H1 (cell line): ENCODE data around the gene RAB5B. TPM values are rescaled to one million over a fixed set of nuclear protein-coding genes. Genes with fewer than 3 reads are reported as not detected.
A peak's percentile ranks its signal among the peaks of the same experiment; 100 is the strongest.

Experiments
- CTCF ChIA-PET: fragments of 300-600 bp; sonication (Branson Sonifier 250); formaldehyde crosslinking; loops from one replicate; lab custom pipeline; 2021; ENCODE audit not compliant: partially characterized antibody; lab: Charles Lee
- POLR2A ChIA-PET: fragments of 300-600 bp; sonication (Branson Sonifier 250); formaldehyde crosslinking; loops from one replicate; lab custom pipeline; 2021; ENCODE audit warnings: inconsistent platforms; ENCODE audit not compliant: partially characterized antibody; lab: Charles Lee
- DNase-seq, 2 experiments: peaks; one replicate each; pipeline versions ENCODE4 v3.0.0 to v3.0.0-alpha.2; 2010 to 2022; ENCODE audit warnings: low spot score in 2 of 2, low read depth in 1 of 2, mixed read lengths in 1 of 2
- FAIRE-seq: peaks from 2 replicates; lab custom pipeline; 2011; peaks lifted over from hg19 to GRCh38; lab: Jason Lieb, UNC
- H2AFZ ChIP-seq: 2 replicates; pipeline ENCODE4 v1.8.1; 2012; ENCODE audit warnings: low read length, inconsistent platforms
- H2AK5ac ChIP-seq: 2 replicates; pipeline ENCODE4 v1.6.1; 2013; ENCODE audit warnings: low read depth, low read length
- H2BK120ac ChIP-seq: replicated peaks from 2 replicates; pipeline ENCODE3; 2013; ENCODE audit warnings: low read depth, low read length, inconsistent platforms
- H2BK12ac ChIP-seq: 2 replicates; pipeline ENCODE4 v1.6.1; 2013; ENCODE audit warnings: low read depth, low read length
- H2BK15ac ChIP-seq: 2 replicates; pipeline ENCODE4 v1.6.1; 2013; ENCODE audit warnings: low read length
- H2BK20ac ChIP-seq: 2 replicates; pipeline ENCODE4 v1.6.1; 2013; ENCODE audit warnings: low read length
- H2BK5ac ChIP-seq: 2 replicates; pipeline ENCODE4 v1.6.1; 2013; ENCODE audit warnings: low read depth, low read length
- H3K14ac ChIP-seq: 2 replicates; pipeline ENCODE4 v1.6.1; 2013; ENCODE audit warnings: inconsistent platforms; ENCODE audit not compliant: insufficient read length
- H3K18ac ChIP-seq: 2 replicates; pipeline ENCODE4 v1.6.1; 2013; ENCODE audit warnings: low read length; ENCODE audit errors: extremely low read depth
- H3K23ac ChIP-seq: 2 replicates; pipeline ENCODE4 v1.6.1; 2013; ENCODE audit warnings: inconsistent platforms; ENCODE audit not compliant: insufficient read length
- H3K23me2 ChIP-seq: 2 replicates; pipeline ENCODE4 v1.6.1; 2013; ENCODE audit warnings: low read depth, low read length
- H3K27ac ChIP-seq: 2 replicates; pipeline ENCODE4 v1.6.1; 2011; ENCODE audit warnings: low read depth, low read length, inconsistent platforms
- H3K27me3 ChIP-seq, 4 experiments: replicated peaks in 1 of 4; 1 replicate in 1 of 4; 2 replicates in 3 of 4; pipeline versions ENCODE4 v1.6.1 to v1.8.1; 2011 to 2013; ENCODE audit warnings: low read length in 3 of 4, mild to moderate bottlenecking in 3 of 4, inconsistent platforms in 2 of 4, mixed read lengths in 2 of 4, moderate library complexity in 1 of 4; ENCODE audit not compliant: control insufficient read depth in 3 of 4, insufficient read depth in 3 of 4; ENCODE audit errors: extremely low read depth in 1 of 4
- H3K36me3 ChIP-seq, 4 experiments: 2 replicates each; pipeline versions ENCODE4 v1.6.1 to v1.8.1; 2011 to 2013; ENCODE audit warnings: mild to moderate bottlenecking in 4 of 4, low read length in 3 of 4, moderate library complexity in 2 of 4, control low read depth in 1 of 4, inconsistent platforms in 1 of 4; ENCODE audit not compliant: insufficient read depth in 4 of 4, control insufficient read depth in 2 of 4
- H3K4ac ChIP-seq: replicated peaks from 2 replicates; pipeline ENCODE3; 2013; ENCODE audit warnings: low read length, low read depth, mixed read lengths, inconsistent platforms; ENCODE audit not compliant: insufficient read length
- H3K4me1 ChIP-seq, 4 experiments: replicated peaks in 1 of 4; 1 replicate in 1 of 4; 2 replicates in 3 of 4; pipeline versions ENCODE4 v1.6.1 to v1.8.1; 2011 to 2013; ENCODE audit warnings: low read length in 3 of 4, inconsistent platforms in 2 of 4, mixed read lengths in 1 of 4; ENCODE audit not compliant: insufficient read depth in 4 of 4, control insufficient read depth in 3 of 4
- H3K4me2 ChIP-seq, 2 experiments: 2 replicates each; pipeline versions ENCODE4 v1.6.1 to v1.8.1; 2011 to 2013; ENCODE audit warnings: low read depth in 2 of 2, low read length in 2 of 2, control low read depth in 1 of 2, inconsistent platforms in 1 of 2, mild to moderate bottlenecking in 1 of 2; ENCODE audit not compliant: insufficient read depth in 1 of 2
- H3K4me3 ChIP-seq, 4 experiments: fragments of 200-600, 300-600 bp in 1 of 4; sonication (generic), shearing (Covaris generic), sonication (Bioruptor Twin) in 1 of 4; 2 replicates each; pipeline versions ENCODE4 v1.5.1 to v1.8.1; 2011 to 2016; ENCODE audit warnings: low read length in 4 of 4, low read depth in 3 of 4, control low read depth in 2 of 4, inconsistent platforms in 2 of 4, mild to moderate bottlenecking in 2 of 4, mixed read lengths in 1 of 4, moderate library complexity in 1 of 4; ENCODE audit not compliant: insufficient read depth in 2 of 4; ENCODE audit errors: extremely low read depth in 1 of 4
- H3K56ac ChIP-seq: replicated peaks from 2 replicates; pipeline ENCODE3; 2013; ENCODE audit warnings: low read depth, mild to moderate bottlenecking, mixed read lengths, low read length, inconsistent platforms; ENCODE audit not compliant: insufficient read length
- H3K79me1 ChIP-seq: 2 replicates; pipeline ENCODE4 v1.6.1; 2013; ENCODE audit warnings: low read depth, low read length, control low read depth
- H3K79me2 ChIP-seq, 2 experiments: 2 replicates each; pipeline versions ENCODE4 v1.6.1 to v1.8.1; 2012 to 2013; ENCODE audit warnings: low read length in 2 of 2, mild to moderate bottlenecking in 2 of 2, inconsistent platforms in 1 of 2; ENCODE audit not compliant: insufficient read depth in 2 of 2, control insufficient read depth in 1 of 2
- H3K9ac ChIP-seq, 4 experiments: replicated peaks in 1 of 4; 1 replicate in 1 of 4; 2 replicates in 3 of 4; pipeline versions ENCODE4 v1.6.1 to v1.8.1; 2011 to 2013; ENCODE audit warnings: low read depth in 3 of 4, low read length in 3 of 4, control low read depth in 2 of 4, mild to moderate bottlenecking in 2 of 4, moderate library complexity in 2 of 4, inconsistent platforms in 1 of 4; ENCODE audit errors: extremely low read depth in 1 of 4
- H3K9me3 ChIP-seq, 2 experiments: 2 replicates each; pipeline versions ENCODE4 v1.6.1 to v1.8.1; 2012 to 2013; ENCODE audit warnings: mild to moderate bottlenecking in 2 of 2, moderate library complexity in 2 of 2, control low read depth in 1 of 2, inconsistent platforms in 1 of 2, low read depth in 1 of 2, low read length in 1 of 2, mixed read lengths in 1 of 2; ENCODE audit not compliant: insufficient read depth in 2 of 2
- H4K20me1 ChIP-seq, 2 experiments: replicated peaks in 1 of 2; 2 replicates each; pipeline versions ENCODE3 to v1.8.1; 2011 to 2013; ENCODE audit warnings: inconsistent platforms in 2 of 2, low read length in 2 of 2, mild to moderate bottlenecking in 1 of 2; ENCODE audit not compliant: insufficient read depth in 2 of 2, control insufficient read depth in 1 of 2
- H4K5ac ChIP-seq: 2 replicates; pipeline ENCODE4 v1.6.1; 2013; ENCODE audit warnings: low read length, low read depth, mixed read lengths, inconsistent platforms; ENCODE audit not compliant: insufficient read length
- H4K8ac ChIP-seq: 2 replicates; pipeline ENCODE4 v1.8.0; 2013; ENCODE audit warnings: mild to moderate bottlenecking, moderate library complexity, low read length, inconsistent platforms; ENCODE audit not compliant: insufficient read depth; ENCODE audit errors: extremely low read depth
- H4K91ac ChIP-seq: replicated peaks from 2 replicates; pipeline ENCODE3; 2013; ENCODE audit warnings: low read length, mixed read lengths, inconsistent platforms; ENCODE audit not compliant: insufficient read length
- WGBS, 2 experiments: shearing (Covaris generic) in 1 of 2; methylation state at CpG; one replicate each; pipeline versions ENCODE4 v1.1.6 to v1.1.7; 2013 to 2015; ENCODE audit warnings: low lambda C conversion rate in 2 of 2, mixed read lengths in 2 of 2, inconsistent platforms in 1 of 2, low coverage in 1 of 2, missing lambda C conversion rate in 1 of 2; ENCODE audit not compliant: insufficient replicate concordance in 2 of 2, insufficient coverage in 1 of 2, insufficient read length in 1 of 2; ENCODE audit errors: extremely low coverage in 1 of 2, missing lambda C conversion rate in 1 of 2; 5-methylcytosine and 5-hydroxymethylcytosine counted together
- polyA plus RNA-seq, 7 experiments: library from polyadenylated mRNA; depleted of rRNA in 3 of 7; stranded (reverse) in 5 of 7; unstranded in 2 of 7; fragments of >200 nt in 5 of 7; fragments of 200-250 nt in 2 of 7; gene quantifications; 1 replicate in 5 of 7; 2 replicates in 1 of 7; 4 replicates in 1 of 7; pipeline versions ENCODE4 v1.2.1 to v1.2.3, GENCODE V29; 2011 to 2013; ENCODE audit warnings: missing spikeins in 2 of 7, mixed read lengths in 2 of 7
- total RNA-seq: library from RNA; stranded (reverse); fragmentation: NEBNext Ultra II Directional; extraction: Animal tissue kit (Norgen Biotek cat#: 25700); gene quantifications from 2 replicates; pipeline ENCODE4 v1.2.1, GENCODE V29; 2021

RAB5B gene
- total and polyA plus RNA-seq, 2 of the 8 experiments (the other 6 are each of a cell fraction or from before 2014, with no cell fraction given) = 56.7 to 62.4 TPM

DNA sequence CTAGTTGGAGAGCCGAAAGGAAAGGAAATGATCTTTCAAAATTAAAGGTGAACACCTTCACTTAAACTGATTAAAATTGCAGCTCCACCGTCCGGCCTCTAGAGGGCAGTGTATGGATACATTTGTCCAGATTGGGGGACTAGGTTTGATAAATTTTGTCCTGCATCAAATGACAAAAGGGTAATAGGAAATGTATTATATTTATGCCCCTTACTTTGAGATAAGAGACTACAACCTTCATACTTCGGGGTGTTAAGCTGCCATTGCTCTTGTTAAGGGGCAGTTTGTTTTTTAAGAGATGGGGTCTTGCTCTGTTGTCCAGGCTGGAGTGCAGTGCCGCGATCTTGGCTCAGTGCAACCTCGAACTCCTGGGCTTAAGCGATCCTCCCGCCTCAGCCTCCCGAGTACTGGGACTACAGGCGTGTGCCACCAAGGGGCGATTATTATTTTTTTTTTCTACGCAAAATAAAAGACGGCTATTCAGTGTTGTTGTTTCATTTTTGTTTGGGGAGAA lies 22.4 kb downstream of the RAB5B start:
- no peak overlapping the region for H2BK15ac ChIP-seq
- H4K20me1 ChIP-seq = no peaks in the 10 kb centered on the region
- H3K9ac ChIP-seq = no peak overlapping the region
- no peaks in the 10 kb centered on the region for H3K9me3 ChIP-seq
- no peak overlapping the region for H3K23ac ChIP-seq
- DNase-seq = peak in 1 of 2 experiments; percentile 57
- H2BK5ac ChIP-seq = no peak overlapping the region
- H3K79me1 ChIP-seq = no peaks in the 10 kb centered on the region; the same call in 1 of the 2 replicates
- peak overlapping the region in 2 of 4 experiments; percentile 77 to 97; a peak in 3 of 8 replicates for H3K4me3 ChIP-seq
- H4K91ac ChIP-seq = no peak overlapping the region
- H3K27ac ChIP-seq = no peak overlapping the region
- no peak overlapping the region for H3K4ac ChIP-seq
- peaks cover 8% of the 10 kb centered on the region for H3K23me2 ChIP-seq
- no peak overlapping the region for H3K14ac ChIP-seq
- H4K8ac ChIP-seq = no peak overlapping the region
- H3K79me2 ChIP-seq = no peaks in the 10 kb centered on the region
- H3K27me3 ChIP-seq = no peaks in the 10 kb centered on the region
- H2BK20ac ChIP-seq = no peak overlapping the region
- H3K4me2 ChIP-seq = peak overlapping the region; percentile 94 to 95; a peak in 2 of 4 replicates
- peaks cover 10 to 44% (median 25%) of the 10 kb centered on the region in 4 experiments for H3K36me3 ChIP-seq
- no peak overlapping the region for H3K56ac ChIP-seq
- no peak overlapping the region for H2AFZ ChIP-seq
- H3K18ac ChIP-seq = no peak overlapping the region
- 66% methylated on average over 14 of the region's 14 CpGs; no CpG with 5 or more reads in 1 of the 2 experiments for WGBS, 2 experiments
- no peak overlapping the region for H4K5ac ChIP-seq
- ChIA-PET POLR2A (interaction anchor here (0.6 to 5.4 kb wide), 19 partner anchors 11 to 297 kb away, joined by 3 to 55 read pairs (median 4); partner anchors contain the start of genes ANKRD52, DGKA, DNAJC14 and PA2G4), CTCF (interaction anchor here (0.6 to 13.5 kb wide), 36 partner anchors 10 to 259 kb away, joined by 3 to 256 read pairs (median 5); partner anchors contain the start of genes IKZF4, RAB5B and ZC3H10)
- H2AK5ac ChIP-seq = no peak overlapping the region
- H3K4me1 ChIP-seq = peaks cover 0 to 4% (median 0%) of the 10 kb centered on the region in 4 experiments; a peak in 2 of 7 replicates
- H2BK12ac ChIP-seq = no peak overlapping the region
- peak; percentile 42 for FAIRE-seq
- no peak overlapping the region for H2BK120ac ChIP-seq
